ENCODE measurements around the gene TUBB2B. TPM values are rescaled to one million over a fixed set of nuclear protein-coding genes. Genes with fewer than 3 reads are reported as not detected.
A peak's percentile ranks its signal among the peaks of the same experiment; 100 is the strongest.

TUBB2B gene
- total and polyA plus RNA-seq, 2 experiments from 2014 or later = 29.8 to 57.6 TPM

- DNase-seq (ENCODE audit: low read depth in 1 of 2, low spot score in 1 of 2) = no peak
Measured at GRCh38 chr6:3218266-3218665, 9.2 kb downstream of the TUBB2B start.

GRCh38 chr6:3217286-3217685 lies 10.2 kb downstream of the TUBB2B start:
- Histone ChIP-seq H3K27me3 (no peaks in the 10 kb centered on the region), H3K27ac (no peak overlapping the region), H3K4me3 (no peak overlapping the region), H3K9me3 (ENCODE audit: low read depth) (no peaks in the 10 kb centered on the region), H3K4me1 (ENCODE audit: low read depth) (peaks cover 4% of the 10 kb centered on the region), H3K36me3 (no peaks in the 10 kb centered on the region)
- no peak for TF ChIP-seq CTCF (IDR thresholded peaks at IDR 0.05; ENCODE audit: low read depth, low read length)
- no peak for DNase-seq (ENCODE audit: low read depth in 1 of 2, low spot score in 1 of 2)

More at GRCh38 chr6:3218266-3218665, 9.2 kb downstream of the TUBB2B start:
- no peaks in the 10 kb centered on the region for H3K9me3 ChIP-seq (ENCODE audit: low read depth)
- no peak for TF ChIP-seq CTCF (IDR thresholded peaks at IDR 0.05; ENCODE audit: low read depth, low read length)
- H3K36me3 ChIP-seq = no peaks in the 10 kb centered on the region
- peaks cover 9% of the 10 kb centered on the region for H3K4me1 ChIP-seq (ENCODE audit: low read depth)
- H3K27me3 ChIP-seq = no peaks in the 10 kb centered on the region
- H3K27ac ChIP-seq = no peak overlapping the region
- H3K4me3 ChIP-seq = no peak overlapping the region

- no peak for TF ChIP-seq CTCF (IDR thresholded peaks at IDR 0.05; ENCODE audit: low read depth, low read length)
- Histone ChIP-seq H3K36me3 (no peaks in the 10 kb centered on the region), H3K27me3 (no peaks in the 10 kb centered on the region), H3K27ac (no peak overlapping the region), H3K9me3 (ENCODE audit: low read depth) (no peaks in the 10 kb centered on the region), H3K4me3 (no peak overlapping the region), H3K4me1 (ENCODE audit: low read depth) (peaks cover 6% of the 10 kb centered on the region)
- DNase-seq (ENCODE audit: low read depth in 1 of 2, low spot score in 1 of 2) = peak in 1 of 2 donors; percentile 52
Measured at GRCh38 chr6:3214898-3215297, 12.6 kb downstream of the TUBB2B start.

- DNase-seq (ENCODE audit: low read depth in 1 of 2, low spot score in 1 of 2) = no peak
- Histone ChIP-seq H3K4me1 (ENCODE audit: low read depth) (peaks cover 17% of the 10 kb centered on the region), H3K36me3 (no peaks in the 10 kb centered on the region), H3K27ac (no peak overlapping the region), H3K4me3 (no peak overlapping the region), H3K9me3 (ENCODE audit: low read depth) (no peaks in the 10 kb centered on the region), H3K27me3 (no peaks in the 10 kb centered on the region)
- TF ChIP-seq CTCF (IDR thresholded peaks at IDR 0.05; ENCODE audit: low read depth, low read length) = no peak
Measured at GRCh38 chr6:3213334-3213695, 14.1 kb downstream of the TUBB2B start.

GRCh38 chr6:3212261-3212660 lies 15.2 kb downstream of the TUBB2B start:
- H3K36me3 ChIP-seq = no peaks in the 10 kb centered on the region
- no peaks in the 10 kb centered on the region for H3K27me3 ChIP-seq
- H3K27ac ChIP-seq = no peak overlapping the region
- no peaks in the 10 kb centered on the region for H3K9me3 ChIP-seq (ENCODE audit: low read depth)
- H3K4me1 ChIP-seq (ENCODE audit: low read depth) = peaks cover 19% of the 10 kb centered on the region
- H3K4me3 ChIP-seq = no peak overlapping the region
- TF ChIP-seq CTCF (IDR thresholded peaks at IDR 0.05; ENCODE audit: low read depth, low read length) = no peak
- no peak for DNase-seq (ENCODE audit: low read depth in 1 of 2, low spot score in 1 of 2)

GRCh38 chr6:3211681-3212080 lies 15.8 kb downstream of the TUBB2B start:
- TF ChIP-seq CTCF (IDR thresholded peaks at IDR 0.05; ENCODE audit: low read depth, low read length) = no peak
- Histone ChIP-seq H3K4me3 (no peak overlapping the region), H3K4me1 (ENCODE audit: low read depth) (peaks cover 19% of the 10 kb centered on the region), H3K27me3 (no peaks in the 10 kb centered on the region), H3K9me3 (ENCODE audit: low read depth) (no peaks in the 10 kb centered on the region), H3K36me3 (no peaks in the 10 kb centered on the region), H3K27ac (no peak overlapping the region)
- peak in 1 of 2 donors; percentile 34 for DNase-seq (ENCODE audit: low read depth in 1 of 2, low spot score in 1 of 2)

All from cardiac muscle cell (in vitro differentiated cells and primary cell).